Activated T-cell treated with anti-CD3 and anti-CD28 coated beads for 48 hours (primary cell): Measurements from ENCODE around the gene PDE1A.

Experiments
- DNase-seq: peaks from one replicate; pipeline ENCODE4 v3.0.0-alpha.2; 2020; ENCODE audit warnings: low read depth

Gene PDE1A

DNA sequence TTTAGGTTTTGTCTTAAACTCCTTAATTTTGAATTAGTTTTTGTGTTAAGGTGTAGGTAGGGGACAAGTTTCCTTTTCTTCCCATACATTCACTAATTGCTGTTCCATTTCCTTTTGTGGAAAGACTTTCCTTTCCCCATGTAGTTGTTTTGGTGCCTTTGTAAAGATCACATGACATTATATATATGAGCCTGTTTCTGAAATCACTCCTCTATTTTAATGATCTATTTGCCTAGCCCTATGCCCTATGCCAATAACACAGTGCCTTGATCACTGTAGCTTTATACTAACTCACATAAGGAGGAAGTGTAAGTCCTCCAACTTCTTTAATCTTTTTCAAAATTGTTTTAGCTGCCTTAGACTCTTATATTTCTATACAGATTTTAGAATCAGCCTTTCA lies 229.3 kb downstream of the PDE1A start:
- no peak for DNase-seq

DNA sequence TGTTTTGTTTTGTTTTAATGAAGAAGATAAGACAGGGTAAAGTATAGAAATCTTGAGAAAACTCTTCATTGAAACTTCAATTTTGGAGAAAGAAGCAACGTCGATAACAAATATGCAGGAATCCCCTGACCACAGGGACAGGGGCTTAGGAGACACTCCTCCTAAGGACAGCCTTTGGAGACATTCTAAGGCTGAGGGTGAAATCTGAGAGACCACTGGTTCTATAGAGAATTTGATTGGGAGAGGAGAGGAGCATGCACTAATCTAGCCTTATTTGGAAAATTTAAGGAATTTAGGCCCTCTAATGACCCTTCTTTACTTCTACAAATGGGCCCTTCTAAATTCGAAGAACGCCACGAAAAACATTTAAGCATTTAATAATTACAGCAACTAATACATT lies 233.5 kb downstream of the PDE1A start:
- no peak for DNase-seq

GRCh38 chr2:182191061-182191460 lies 235.8 kb downstream of the PDE1A start:
- DNase-seq = no peak

DNA sequence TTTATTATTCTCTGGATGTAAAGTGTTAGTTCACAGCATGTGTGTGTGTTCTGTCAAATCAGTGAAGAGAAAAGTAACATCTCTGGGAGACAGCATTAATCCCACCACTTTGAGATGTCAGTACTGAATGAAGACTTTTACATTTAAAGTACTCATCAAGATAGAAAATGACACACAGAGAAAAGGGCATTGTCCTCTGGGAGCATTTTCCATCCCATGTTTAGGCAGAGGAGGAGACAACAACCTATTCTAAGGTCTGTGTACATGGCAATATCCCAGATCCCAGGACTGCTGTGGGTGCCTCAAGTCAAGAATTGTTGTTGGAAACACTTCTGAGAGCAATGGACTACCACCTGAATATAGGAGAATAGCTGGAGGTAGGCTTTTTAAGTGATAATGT lies 239.7 kb downstream of the PDE1A start:
- DNase-seq = no peak

- DNase-seq = no peak
These were observed 240.6 kb downstream of the PDE1A start for GRCh38 chr2:182186132-182186735.

DNA sequence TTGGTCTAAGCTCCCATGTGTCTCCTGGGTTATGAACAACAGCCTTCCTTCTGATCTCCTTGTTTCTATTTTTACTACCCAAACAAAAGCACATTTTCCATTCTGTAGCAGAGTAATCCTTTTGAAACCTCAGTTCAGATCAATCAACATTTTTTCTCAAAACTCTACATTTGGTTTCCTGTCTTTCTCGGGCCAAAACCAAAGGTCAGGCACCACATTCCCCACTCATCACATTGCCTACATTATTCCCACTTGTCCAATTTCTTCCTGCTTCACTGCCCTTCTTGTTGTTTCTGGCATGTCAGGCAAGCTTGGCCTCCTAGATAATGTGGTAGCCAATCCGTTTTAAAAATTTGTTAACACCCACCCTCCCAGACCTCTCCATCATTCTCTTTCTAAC lies 244.4 kb downstream of the PDE1A start:
- DNase-seq = no peak

DNA sequence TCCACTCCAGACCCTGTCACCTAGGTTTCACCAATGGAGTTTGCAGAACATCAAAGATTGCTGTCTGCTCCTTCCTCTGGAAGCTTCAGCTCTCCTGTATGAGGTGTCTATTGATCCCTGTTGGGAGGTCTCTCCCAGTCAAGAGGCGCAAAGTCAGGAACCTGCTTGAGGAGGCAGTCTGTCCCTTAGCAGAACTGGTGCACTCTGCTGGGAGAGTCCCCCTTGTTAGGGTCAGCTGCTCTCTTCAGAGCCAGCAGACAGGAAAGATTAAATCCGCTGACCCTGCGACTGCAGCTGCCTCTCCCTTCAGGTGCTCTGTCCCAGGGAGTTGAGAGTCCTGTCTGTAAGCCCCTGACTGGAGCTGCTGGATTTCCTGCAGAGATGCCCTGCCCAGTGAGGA lies 245.5 kb downstream of the PDE1A start:
- no peak for DNase-seq

DNA sequence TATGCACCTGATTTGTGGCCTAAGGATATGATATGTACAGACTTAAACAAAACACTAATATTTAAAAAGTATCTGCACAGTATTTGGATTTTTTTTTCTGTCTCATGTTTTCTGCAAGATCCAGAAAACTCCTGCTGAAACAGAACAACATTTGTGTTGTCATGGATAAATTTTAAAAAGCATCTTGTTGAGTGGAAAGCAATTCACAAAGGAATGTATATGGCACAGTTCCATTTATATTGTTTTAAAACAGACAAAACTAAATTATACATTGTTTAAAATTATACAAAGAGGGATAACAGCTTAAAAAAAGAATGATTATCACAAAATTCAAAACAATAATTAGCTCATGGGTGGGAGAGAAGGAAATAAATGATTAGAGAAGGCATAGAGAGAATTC lies 247.7 kb downstream of the PDE1A start:
- no peak for DNase-seq

GRCh38 chr2:182173944-182174622 lies 252.8 kb downstream of the PDE1A start:
- DNase-seq = no peak

DNA sequence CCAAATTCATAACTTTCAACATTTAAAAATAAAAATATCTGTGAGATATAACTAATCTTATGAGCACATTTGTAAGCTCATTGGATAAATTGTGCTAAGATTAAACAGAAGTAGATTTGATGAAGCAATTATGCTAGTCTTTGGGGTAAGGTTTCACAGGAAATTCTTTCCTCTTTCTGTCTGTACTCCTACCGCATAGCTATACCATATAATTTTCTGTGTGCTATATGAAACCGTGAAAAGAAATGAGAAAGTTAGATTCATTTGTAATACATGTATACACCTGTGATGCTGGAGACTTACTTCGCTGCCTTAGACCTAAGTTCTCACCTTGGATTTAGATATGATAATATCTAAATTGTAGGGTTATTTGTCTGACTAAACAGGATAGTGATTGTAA lies 256.5 kb downstream of the PDE1A start:
- DNase-seq = no peak

- no peak for DNase-seq
These were observed 259.0 kb downstream of the PDE1A start for GRCh38 chr2:182167882-182168281.

- no peak for DNase-seq
These were observed 260.0 kb downstream of the PDE1A start for GRCh38 chr2:182166841-182167240.

GRCh38 chr2:182166406-182166805 lies 260.4 kb downstream of the PDE1A start:
- DNase-seq = no peak

DNA sequence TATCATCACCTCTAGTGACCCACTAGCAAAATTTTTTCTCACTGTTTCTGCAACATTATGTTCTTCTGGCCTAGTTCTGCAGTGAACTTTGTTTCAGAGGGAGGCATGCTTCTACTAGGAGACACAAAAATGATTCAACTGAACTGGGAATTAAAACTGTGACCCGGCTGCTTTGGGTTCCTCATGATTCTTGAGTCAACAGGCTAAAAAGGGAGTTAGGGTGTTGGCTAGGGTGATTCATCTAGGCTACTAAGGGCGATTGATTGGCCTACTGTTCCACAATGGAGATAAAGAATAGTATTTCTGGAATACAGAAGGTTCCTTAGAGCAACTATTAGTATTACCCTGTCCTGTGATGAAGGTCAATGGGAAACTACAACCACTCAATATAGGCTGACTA lies 261.6 kb downstream of the PDE1A start:
- DNase-seq = no peak

DNA sequence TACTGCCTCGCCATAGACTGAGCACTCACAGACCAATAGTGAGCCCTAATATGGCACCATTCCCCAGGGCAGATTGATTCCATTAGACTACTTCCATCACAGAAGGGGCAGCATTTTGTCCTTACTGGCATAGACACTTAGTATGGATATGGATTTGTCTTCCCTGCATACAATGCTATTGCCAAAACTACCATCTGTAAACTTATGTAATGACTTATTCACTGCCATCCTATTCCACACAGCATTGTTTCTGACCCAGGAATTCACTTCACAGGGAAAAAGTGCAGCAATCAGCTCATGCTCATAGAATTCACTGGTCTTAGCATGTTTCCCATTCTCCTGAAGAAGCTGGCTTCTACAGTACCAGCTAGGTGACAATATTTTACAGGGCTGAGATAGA lies 262.1 kb downstream of the PDE1A start:
- no peak for DNase-seq

GRCh38 chr2:182163878-182164277 lies 263.0 kb downstream of the PDE1A start:
- DNase-seq = no peak

DNA sequence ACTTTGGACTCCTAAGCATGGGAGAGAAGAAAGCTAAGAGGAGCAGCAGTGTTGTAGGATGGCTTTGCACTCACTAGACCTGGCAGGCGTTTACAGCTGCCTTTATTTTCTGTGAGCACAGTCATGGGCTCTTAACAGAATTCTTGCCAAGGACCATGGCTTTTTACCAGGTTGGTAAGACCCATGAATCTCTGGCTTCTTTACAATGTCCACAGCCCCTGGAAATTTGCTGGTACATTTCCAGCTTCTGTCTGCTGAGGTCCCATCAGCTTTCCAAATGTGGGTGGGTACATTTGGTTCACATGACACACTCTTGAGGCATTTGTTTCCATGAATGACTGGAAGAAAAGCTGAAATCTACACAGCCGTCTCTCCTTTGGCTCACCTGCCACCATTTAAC lies 278.5 kb downstream of the PDE1A start:
- DNase-seq = no peak

DNA sequence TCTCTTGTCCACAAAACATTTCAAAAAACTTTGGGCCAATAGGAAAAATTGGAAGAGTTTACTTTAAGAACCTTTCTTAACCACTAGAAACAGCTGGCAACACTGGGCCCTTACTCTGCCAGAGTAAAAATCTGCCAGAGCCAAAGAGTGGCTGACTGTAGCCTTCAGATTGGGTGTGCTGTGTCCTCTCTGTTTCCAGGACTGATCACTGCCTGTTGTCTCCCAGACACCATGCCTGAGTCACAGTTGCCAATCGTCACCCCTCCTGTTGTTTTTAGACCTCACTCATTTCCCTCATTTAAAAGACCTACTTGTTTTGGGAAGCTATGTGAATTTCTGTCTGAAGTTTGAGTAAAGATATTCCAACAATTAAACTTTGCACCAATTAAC lies 282.1 kb downstream of the PDE1A start:
- DNase-seq = no peak

GRCh38 chr2:182144041-182144775 lies 282.6 kb downstream of the PDE1A start:
- no peak for DNase-seq

DNA sequence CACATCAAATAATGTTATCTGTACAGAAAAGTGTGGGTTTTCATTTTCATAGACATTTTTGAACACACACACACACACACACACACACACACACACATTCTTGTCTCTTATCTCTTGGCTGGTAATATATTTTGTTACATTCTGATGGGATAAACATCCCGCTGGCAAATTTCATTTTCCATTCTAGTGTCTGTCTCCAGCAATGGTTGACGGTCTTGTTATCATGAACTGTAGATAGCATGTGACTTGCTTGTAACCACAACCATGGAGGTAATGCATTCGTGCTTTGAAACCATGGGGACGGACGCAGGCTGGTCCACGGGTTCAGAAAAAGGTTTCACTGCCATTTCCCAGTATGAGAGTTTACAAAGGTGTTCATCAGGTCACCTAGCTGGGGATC lies 284.8 kb downstream of the PDE1A start:
- DNase-seq = no peak

GRCh38 chr2:182134201-182134600 lies 292.6 kb downstream of the PDE1A start:
- no peak for DNase-seq

- no peak for DNase-seq
These were observed 293.5 kb downstream of the PDE1A start for GRCh38 chr2:182133195-182133891.

- DNase-seq = no peak
These were observed 294.2 kb downstream of the PDE1A start for GRCh38 chr2:182132605-182133004.
